ENCODE results near the gene CDC42. TPM values are rescaled to one million over a fixed set of nuclear protein-coding genes. Genes with fewer than 3 reads are reported as not detected.

CDC42 gene
- total and polyA plus RNA-seq, 9 of the 15 experiments (the other 6 are each of a cell fraction or from before 2014, with no cell fraction given) = 186 to 398 (median 325) TPM

- H3K9me1 ChIP-seq (ENCODE audit: control insufficient read depth, insufficient read depth, low read length) = peaks cover 6% of the 10 kb centered on the region
- no peak overlapping the region for H3K4me3 ChIP-seq
- POLR2A ChIA-PET = interaction anchor here (2.7 kb wide), 1 partner anchor 9 kb away, joined by 10 read pairs; no protein-coding TSS in a partner anchor
- H3K27ac ChIP-seq (ENCODE audit: extremely low read depth, low read depth, low read length) = no peak overlapping the region
- H3K9ac ChIP-seq (ENCODE audit: insufficient read depth in 1 of 2, low read depth in 2 of 2, low read length in 2 of 2) = no peak overlapping the region; a peak in 1 of 4 replicates
- DNase-seq (ENCODE audit: extremely low read depth in 1 of 4, low spot score in 3 of 4) = peak in 3 of 4 experiments; percentile 24 to 36 (median 33)
- peaks cover 57% of the 10 kb centered on the region for H3K36me3 ChIP-seq (ENCODE audit: control insufficient read depth, insufficient read depth, low read length)
- no peak overlapping the region for H2AFZ ChIP-seq (ENCODE audit: low read depth, low read length)
- intact Hi-C loops (cut with micrococcal nuclease) (no loop called here), in situ Hi-C loops (cut with MboI) (no loop called here)
- H3K79me2 ChIP-seq (ENCODE audit: control insufficient read depth, insufficient read depth, low read length) = peaks cover 6% of the 10 kb centered on the region; the same call in 2 of the 3 replicates
- CTCF ChIA-PET (ENCODE audit: low intra/inter-chr PET ratio) = no interaction called here
- H3K4me2 ChIP-seq (ENCODE audit: insufficient read depth, low read length) = no peak overlapping the region
- no peaks in the 10 kb centered on the region for H3K9me3 ChIP-seq (replicated peaks; ENCODE audit: control insufficient read depth, insufficient read depth, low read depth, low read length)
- H3K27me3 ChIP-seq (ENCODE audit: control insufficient read depth in 2 of 2, insufficient read depth in 2 of 2, low read length in 2 of 2) = no peaks in the 10 kb centered on the region
- TF ChIP-seq ZNF280A (IDR thresholded peaks at IDR 0.05; ENCODE audit: low read depth, partially characterized antibody) (no peak), ETS1 (conservative IDR thresholded peaks at IDR 0.05; ENCODE audit: control insufficient read depth, low read depth, low read length) (no peak)
- H4K20me1 ChIP-seq (replicated peaks; ENCODE audit: control insufficient read depth, insufficient read depth, low read length) = peaks cover 16% of the 10 kb centered on the region
- no peak for FAIRE-seq
- 52% methylated on average over 3 of the region's 3 CpGs for WGBS (ENCODE audit: insufficient coverage, low coverage, missing lambda C conversion rate)
- ATAC-seq = no peak
- H3K4me1 ChIP-seq (replicated peaks in 1 of 2; ENCODE audit: control insufficient read depth in 2 of 2, insufficient read depth in 2 of 2, low read length in 2 of 2) = peaks cover 0 to 18% of the 10 kb centered on the region in 2 experiments; a peak in 2 of 5 replicates
- BruUV-seq (replicated peaks) = no TSS peak
Measured at GRCh38 chr1:22111620-22112019, 59.1 kb downstream of the CDC42 start.
